ENCODE results near the gene GKN2. TPM values are rescaled to one million over a fixed set of nuclear protein-coding genes. Genes with fewer than 3 reads are reported as not detected.
A peak's percentile ranks its signal among the peaks of the same experiment; 100 is the strongest.

Gene GKN2
- total RNA-seq (2014; rRNA removed; shearing (Covaris generic)): 0.06 TPM in 1 of 2 replicates, not detected in the other

- no peak for DNase-seq (ENCODE audit: low read depth)
These were observed at the start of gene GKN2 for GRCh38 chr2:68952887-68953521. Gene GKN2 (minus strand): TSS chr2:68952893. CDS start chr2:68952861, 32 bp downstream.

- DNase-seq (ENCODE audit: low read depth): no peak
These were observed 49.2 kb upstream of the GKN2 start for GRCh38 chr2:69001879-69002278.

- DNase-seq (ENCODE audit: low read depth): no peak
These were observed 44.7 kb upstream of the GKN2 start for GRCh38 chr2:68997401-68997800.

- DNase-seq (ENCODE audit: low read depth): no peak
These were observed 43.2 kb upstream of the GKN2 start for GRCh38 chr2:68995916-68996315.

- DNase-seq (ENCODE audit: low read depth): peak; percentile 78
These were observed 42.2 kb upstream of the GKN2 start for GRCh38 chr2:68994864-68995263.

GRCh38 chr2:68993660-68994059 is 41.0 kb upstream of the GKN2 start:
- DNase-seq (ENCODE audit: low read depth): no peak

GRCh38 chr2:68992933-68993332 is 40.2 kb upstream of the GKN2 start:
- no peak for DNase-seq (ENCODE audit: low read depth)

- DNase-seq (ENCODE audit: low read depth): no peak
These were observed 39.6 kb upstream of the GKN2 start for GRCh38 chr2:68992341-68992740.

- DNase-seq (ENCODE audit: low read depth): no peak
These were observed 36.3 kb upstream of the GKN2 start for GRCh38 chr2:68989035-68989434.

- no peak for DNase-seq (ENCODE audit: low read depth)
These were observed 34.4 kb upstream of the GKN2 start for GRCh38 chr2:68987021-68987503.

GRCh38 chr2:68980956-68981355 is 28.3 kb upstream of the GKN2 start:
- DNase-seq (ENCODE audit: low read depth): no peak

- DNase-seq (ENCODE audit: low read depth): no peak
These were observed 25.4 kb upstream of the GKN2 start for GRCh38 chr2:68978098-68978497.

- DNase-seq (ENCODE audit: low read depth): no peak
These were observed 24.8 kb upstream of the GKN2 start for GRCh38 chr2:68977453-68977852.

- DNase-seq (ENCODE audit: low read depth): no peak
These were observed 23.2 kb upstream of the GKN2 start for GRCh38 chr2:68975844-68976243.

GRCh38 chr2:68974946-68975665 is 22.4 kb upstream of the GKN2 start:
- DNase-seq (ENCODE audit: low read depth): no peak

GRCh38 chr2:68974251-68974650 is 21.6 kb upstream of the GKN2 start, which contains the start of gene GKN1:
Gene GKN1 (plus strand): TSS chr2:68974636. CDS start chr2:68974678, 42 bp downstream.
- peak; percentile 21 for DNase-seq (ENCODE audit: low read depth)

GRCh38 chr2:68971591-68972231 is 19.0 kb upstream of the GKN2 start:
- peak; percentile 90 for DNase-seq (ENCODE audit: low read depth)

- no peak for DNase-seq (ENCODE audit: low read depth)
These were observed 18.0 kb upstream of the GKN2 start for GRCh38 chr2:68970566-68971265.

- DNase-seq (ENCODE audit: low read depth): no peak
These were observed 17.2 kb upstream of the GKN2 start for GRCh38 chr2:68969736-68970490.

GRCh38 chr2:68968221-68968620 is 15.5 kb upstream of the GKN2 start:
- DNase-seq (ENCODE audit: low read depth): no peak

- no peak for DNase-seq (ENCODE audit: low read depth)
These were observed 11.6 kb upstream of the GKN2 start for GRCh38 chr2:68964282-68964681.

Data from Daoy (cell line).